B cell (primary cell): ENCODE results near the gene NIBAN1.

Source experiments
- CTCF ChIP-seq: fragments of 200-600 bp; IDR thresholded peaks from one replicate; pipeline ENCODE4 v1.8.0; 2022; ENCODE audit warnings: antibody characterized with exemption, mild to moderate bottlenecking
- EZH2 ChIP-seq: IDR thresholded peaks from 2 replicates; pipeline ENCODE4 v1.6.1; 2012; ENCODE audit warnings: borderline replicate concordance, low read depth, mild to moderate bottlenecking, moderate library complexity, low read length; ENCODE audit not compliant: insufficient read depth, poor library complexity, severe bottlenecking

DNA sequence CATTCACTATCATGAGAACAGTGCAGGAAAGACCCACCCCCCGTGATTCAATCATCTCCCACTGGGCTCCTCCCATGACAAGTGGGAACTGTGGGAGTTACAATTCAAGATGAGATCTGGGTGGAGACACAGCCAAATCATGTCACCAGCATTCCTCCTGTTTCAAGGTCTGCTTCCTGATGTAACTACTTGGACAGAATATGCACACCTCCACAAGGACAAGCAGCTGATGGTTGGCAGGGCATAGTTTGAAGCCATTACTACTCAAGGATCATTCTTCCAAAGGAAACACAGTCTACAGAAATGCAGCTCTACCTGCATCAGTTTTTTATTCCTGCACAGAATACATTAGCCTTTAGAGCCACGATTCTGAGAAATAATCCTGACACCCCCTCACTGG is 42.6 kb upstream of the NIBAN1 start:
- no peak for TF ChIP-seq CTCF
- TF ChIP-seq EZH2: no peak
